HCT116 (cell line): Measurements from ENCODE around the gene SLC34A3. TPM values are rescaled to one million over a fixed set of nuclear protein-coding genes. Genes with fewer than 3 reads are reported as not detected.

ENCODE experiments used
- ATAC-seq: fragments of 200-7000 bp; cut with Tn5 transposase; 2 replicates; pipeline ENCODE4 v1.9.1; 2020; ENCODE audit warnings: mild to moderate bottlenecking, moderate library complexity
- BruUV-seq: library from RNA; stranded (reverse); fragments of 400-500 nt; replicated peaks from 2 replicates; lab custom pipeline; 2021; lab: Mats Ljungman, UMichigan
- CTCF ChIA-PET: fragments of 300-600 bp; sonication (Branson Sonifier 250); formaldehyde crosslinking; loops from one replicate; lab custom pipeline; 2021; ENCODE audit warnings: antibody characterized with exemption; lab: Charles Lee
- POLR2A ChIA-PET: fragments of 300-600, 350-600 bp; sonication (Branson Sonifier 250); formaldehyde crosslinking; loops from one replicate; lab custom pipeline; 2021; ENCODE audit warnings: antibody characterized with exemption; lab: Charles Lee
- RAD21 ChIA-PET, 2 experiments: fragments of 300-600 bp; sonication (Branson Sonifier 250); formaldehyde crosslinking; loops; one replicate each; lab custom pipeline; 2023; ENCODE audit warnings: low total read pairs in 2 of 2; ENCODE audit not compliant: uncharacterized antibody in 2 of 2, unreplicated experiment in 2 of 2, low non-redundant PET in 1 of 2; lab: Charles Lee
- DNase-seq: peaks from one replicate; pipeline ENCODE4 v3.0.0-alpha.2; 2010; ENCODE audit warnings: low read depth, low spot score
- H2AFZ ChIP-seq: fragments of 200-600 bp; shearing (Covaris generic), sonication (generic); 2 replicates; pipeline ENCODE4 v1.6.1; 2017; ENCODE audit warnings: low read depth, mixed run types, mixed read lengths, antibody characterized with exemption, low read length; ENCODE audit not compliant: poor library complexity, severe bottlenecking
- H3K27ac ChIP-seq: 2 replicates; pipeline ENCODE4 v1.5.1; 2012; ENCODE audit warnings: low read depth, low read length
- H3K27me3 ChIP-seq: fragments of 200-600 bp; sonication (generic); 2 replicates; pipeline ENCODE4 v1.6.1; 2016; ENCODE audit warnings: mixed run types, low read length, mixed read lengths; ENCODE audit not compliant: insufficient read depth
- H3K36me3 ChIP-seq, 2 experiments: fragments of 200-500 bp in 1 of 2; fragments of 200-600 bp in 1 of 2; sonication (Bioruptor generic) in 1 of 2; sonication (generic) in 1 of 2; 2 replicates each; pipeline versions ENCODE4 v1.5.1 to v1.6.1; 2014 to 2016; ENCODE audit warnings: low read length in 2 of 2, inconsistent platforms in 1 of 2, mixed read lengths in 1 of 2, mixed run types in 1 of 2; ENCODE audit not compliant: insufficient read depth in 2 of 2, control insufficient read depth in 1 of 2
- H3K4me1 ChIP-seq, 2 experiments: fragments of 200-600 bp in 1 of 2; sonication (generic) in 1 of 2; 2 replicates each; pipeline versions ENCODE4 v1.5.1 to v1.6.1; 2012 to 2017; ENCODE audit warnings: low read length in 2 of 2, inconsistent platforms in 1 of 2, mild to moderate bottlenecking in 1 of 2, mixed read lengths in 1 of 2, mixed run types in 1 of 2, moderate library complexity in 1 of 2; ENCODE audit not compliant: insufficient read depth in 2 of 2, control insufficient read depth in 1 of 2
- H3K4me2 ChIP-seq: fragments of 200-600 bp; sonication (generic); 2 replicates; pipeline ENCODE4 v1.6.1; 2017; ENCODE audit warnings: mixed run types, low read length, mixed read lengths
- H3K4me3 ChIP-seq, 2 experiments: fragments of 200-600 bp in 1 of 2; sonication (generic) in 1 of 2; replicated peaks in 1 of 2; 2 replicates each; pipeline ENCODE4 v1.5.1; 2011 to 2016; ENCODE audit warnings: low read length in 2 of 2, control low read depth in 1 of 2, low read depth in 1 of 2, mild to moderate bottlenecking in 1 of 2, mixed read lengths in 1 of 2, mixed run types in 1 of 2
- H3K79me2 ChIP-seq: fragments of 200-600 bp; sonication (generic); 2 replicates; pipeline ENCODE4 v1.6.1; 2017; ENCODE audit warnings: mild to moderate bottlenecking, mixed run types, low read length, moderate library complexity, mixed read lengths; ENCODE audit not compliant: insufficient read depth
- H3K9ac ChIP-seq: fragments of 200-600 bp; sonication (generic); 2 replicates; pipeline ENCODE4 v1.6.1; 2016; ENCODE audit warnings: low read length, mixed read lengths
- H3K9me2 ChIP-seq: fragments of 200-600 bp; sonication (generic), shearing (Covaris generic); 2 replicates; pipeline ENCODE4 v1.6.1; 2017; ENCODE audit warnings: mixed run types, mild to moderate bottlenecking, moderate library complexity; ENCODE audit not compliant: insufficient read depth
- H3K9me3 ChIP-seq, 2 experiments: fragments of 200-500 bp in 1 of 2; fragments of 200-600 bp in 1 of 2; sonication (Bioruptor generic) in 1 of 2; sonication (generic) in 1 of 2; 2 replicates each; pipeline ENCODE4 v1.6.1; 2014 to 2017; ENCODE audit warnings: low read length in 2 of 2, mixed read lengths in 2 of 2, inconsistent platforms in 1 of 2, low read depth in 1 of 2, mild to moderate bottlenecking in 1 of 2, mixed run types in 1 of 2, moderate library complexity in 1 of 2; ENCODE audit not compliant: control insufficient read depth in 1 of 2, insufficient read depth in 1 of 2
- H4K20me1 ChIP-seq: fragments of 200-600 bp; sonication (generic), shearing (Covaris generic); 2 replicates; pipeline ENCODE4 v1.6.1; 2017; ENCODE audit warnings: mixed run types, mild to moderate bottlenecking, moderate library complexity; ENCODE audit not compliant: insufficient read depth
- EGR1 ChIP-seq: IDR thresholded peaks from 2 replicates; pipeline ENCODE4 v1.6.1; 2012; ENCODE audit warnings: low read depth
- ELF1 ChIP-seq: IDR thresholded peaks from 2 replicates; pipeline ENCODE4 v1.6.1; 2012; ENCODE audit warnings: low read depth, borderline replicate concordance
- FOSL1 ChIP-seq: IDR thresholded peaks from 2 replicates; pipeline ENCODE4 v1.6.1; 2012; ENCODE audit warnings: low read depth
- POLR2A ChIP-seq: IDR thresholded peaks from 2 replicates; pipeline ENCODE4 v1.7.0; 2011; ENCODE audit warnings: borderline replicate concordance; ENCODE audit not compliant: insufficient read depth, insufficient read length; ENCODE audit errors: extremely low read depth
- RAD21 ChIP-seq: IDR thresholded peaks from 2 replicates; pipeline ENCODE4 v1.6.1; 2012; ENCODE audit warnings: low read depth, mild to moderate bottlenecking
- REST ChIP-seq: IDR thresholded peaks from 2 replicates; pipeline ENCODE4 v1.6.1; 2012; ENCODE audit warnings: low read depth
- SRF ChIP-seq: IDR thresholded peaks from 2 replicates; pipeline ENCODE4 v1.6.1; 2012; ENCODE audit warnings: low read depth
- ZNF274 ChIP-seq: fragments of 200-500 bp; sonication (Bioruptor generic); IDR thresholded peaks from 2 replicates; pipeline ENCODE4 v1.6.1; 2014; ENCODE audit warnings: mild to moderate bottlenecking, low read depth, low read length, inconsistent platforms
- intact Hi-C: fragments of 100-400 bp; cut with micrococcal nuclease; formaldehyde crosslinking; loops from 2 replicates; pipeline ENCODE4 v1.10.0; 2022
- total RNA-seq: library from RNA; stranded (reverse); gene quantifications from one replicate; pipeline ENCODE4 v1.2.1, GENCODE V29; 2021; ENCODE audit not compliant: unreplicated experiment

SLC34A3 gene
- total RNA-seq, 1 experiment from 2014 or later: 0.15 TPM

GRCh38 chr9:137236936-137237421 lies 6.3 kb downstream of the SLC34A3 start:
- ChIA-PET CTCF (interaction anchor here (0.5 to 2.8 kb wide), 43 partner anchors 9 to 459 kb away, joined by 3 to 43 read pairs (median 4); partner anchors contain the start of genes ANAPC2, CYSRT1, LRRC26 and MAN1B1), RAD21 (interaction anchor here (0.6 to 0.7 kb wide), 3 partner anchors 48 to 119 kb away, joined by 3 to 4 read pairs (median 3); no protein-coding TSS in a partner anchor), POLR2A (interaction anchor here (0.6 to 1.3 kb wide), 5 partner anchors 9 to 150 kb away, joined by 3 to 5 read pairs (median 4); partner anchors contain the start of genes MAN1B1 and RNF224)
- H3K4me2 ChIP-seq: peak overlapping the region; percentile 79
- H3K27ac ChIP-seq: peak overlapping the region; percentile 58; the same call in 1 of the 2 replicates
- no peaks in the 10 kb centered on the region for H3K9me2 ChIP-seq
- no peak overlapping the region for H2AFZ ChIP-seq
- peak overlapping the region in 1 of 2 experiments; percentile 28; a peak in 1 of 4 replicates for H3K4me3 ChIP-seq
- DNase-seq (no peak), ATAC-seq (no peak)
- H3K36me3 ChIP-seq: peaks cover under 1 to 4% of the 10 kb centered on the region in 2 experiments; a peak in 3 of 4 replicates
- H3K79me2 ChIP-seq: peaks cover 21% of the 10 kb centered on the region
- H4K20me1 ChIP-seq: peaks cover 4% of the 10 kb centered on the region; the same call in 1 of the 2 replicates
- H3K9me3 ChIP-seq: no peaks in the 10 kb centered on the region
- no peak for TF ChIP-seq SRF
- no peak for TF ChIP-seq EGR1
- intact Hi-C loops: no loop called here
- H3K27me3 ChIP-seq: no peaks in the 10 kb centered on the region
- H3K9ac ChIP-seq: peak overlapping the region; percentile 30; the same call in 1 of the 2 replicates
- H3K4me1 ChIP-seq: peaks cover 23 to 40% of the 10 kb centered on the region in 2 experiments
- BruUV-seq: no TSS peak

DNA sequence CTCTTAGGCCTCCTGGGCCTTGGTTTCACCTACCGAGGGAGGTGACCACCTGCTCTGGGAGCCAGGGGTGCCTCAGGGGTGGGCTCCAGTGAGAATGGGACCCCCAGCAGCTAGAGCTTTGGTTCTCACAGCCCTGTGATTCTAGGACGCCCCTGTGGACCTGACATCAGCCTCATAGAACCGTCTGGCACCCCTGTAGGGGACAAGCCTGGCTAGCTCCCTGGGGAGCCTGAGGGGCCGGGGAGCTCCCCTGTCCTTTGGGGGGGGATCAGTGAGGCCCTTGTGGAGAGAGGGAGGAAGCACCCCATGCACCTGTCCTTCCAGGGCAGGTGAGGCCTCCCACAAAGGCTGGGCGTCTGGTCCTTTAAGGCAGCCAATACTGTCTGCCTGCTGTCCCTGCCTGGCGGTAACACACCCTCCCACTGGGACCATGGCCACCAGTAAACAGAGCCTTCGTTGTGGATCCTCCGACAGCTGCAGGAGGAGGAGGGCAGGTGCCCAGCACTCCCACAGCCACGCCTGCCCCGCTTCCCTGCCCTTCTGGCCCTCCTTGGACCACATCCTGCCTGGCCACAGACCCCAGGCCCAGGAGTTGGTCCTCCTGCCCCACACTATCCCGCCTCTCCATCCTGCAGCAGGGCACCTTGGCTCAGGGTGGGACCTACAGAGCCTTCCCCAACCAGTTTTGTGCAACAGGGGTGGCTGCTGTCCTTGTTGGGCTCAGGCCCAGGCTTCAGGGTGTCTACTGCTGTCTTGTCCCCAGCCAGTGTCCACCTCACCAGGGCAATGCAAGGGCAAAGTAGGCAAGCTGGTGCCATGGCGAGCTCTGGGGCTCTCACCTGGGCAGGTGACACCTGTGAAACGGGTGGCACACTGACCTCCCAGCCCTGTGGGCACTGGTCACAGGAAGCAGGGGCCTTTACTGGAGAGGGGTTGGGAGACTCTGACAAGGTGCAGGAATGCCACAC lies 7.3 kb downstream of the SLC34A3 start:
- peak overlapping the region; percentile 47; the same call in 1 of the 2 replicates for H3K27ac ChIP-seq

More for the DNA sequence above, 7.3 kb downstream of the SLC34A3 start:
- BruUV-seq: no TSS peak
- TF ChIP-seq REST (no peak), RAD21 (no peak), ZNF274 (no peak), FOSL1 (no peak), POLR2A (no peak), ELF1 (no peak)
- ChIA-PET POLR2A (interaction anchor here (0.8 to 1.3 kb wide), 2 partner anchors 15 to 118 kb away, joined by 3 to 4 read pairs; no protein-coding TSS in a partner anchor), CTCF (interaction anchor here (1.1 to 2.8 kb wide), 3 partner anchors 12 to 24 kb away, joined by 5 to 43 read pairs (median 11); partner anchors contain the start of genes CYSRT1 and RNF224), RAD21 (interaction anchor here in 1 of 2 experiments (0.6 kb wide), 1 partner anchor 19 kb away, joined by 4 read pairs; no protein-coding TSS in a partner anchor)
- H3K4me3 ChIP-seq: no peak overlapping the region
- DNase-seq: no peak
- peaks cover 14% of the 10 kb centered on the region; the same call in 1 of the 2 replicates for H4K20me1 ChIP-seq
- H3K9me3 ChIP-seq: no peaks in the 10 kb centered on the region
- H3K9me2 ChIP-seq: no peaks in the 10 kb centered on the region
- no peaks in the 10 kb centered on the region for H3K27me3 ChIP-seq
- peaks cover 11 to 14% of the 10 kb centered on the region in 2 experiments for H3K36me3 ChIP-seq
- peak overlapping the region; percentile 79 for H3K4me2 ChIP-seq
- peaks cover 31% of the 10 kb centered on the region for H3K79me2 ChIP-seq
- intact Hi-C loops: no loop called here
- ATAC-seq: no peak
- no peak overlapping the region for H2AFZ ChIP-seq
- H3K9ac ChIP-seq: peak overlapping the region; percentile 32; the same call in 1 of the 2 replicates
- H3K4me1 ChIP-seq: peaks cover 31 to 51% of the 10 kb centered on the region in 2 experiments
